GM11168 (cell line): ENCODE results near the gene EYS.
"Not testable (repeated sequence)": the region's sequence is repeated elsewhere in the genome, so short reads cannot be mapped to it uniquely, and the experiment has no call there.

Experiments used
- in situ Hi-C: fragments of 300-500 bp; cut with MboI; formaldehyde crosslinking; loops from one replicate; pipeline ENCODE4 v1.12.0; 2022; ENCODE audit warnings: low sequenced_read_pairs; ENCODE audit not compliant: unreplicated experiment

Gene EYS

GRCh38 chr6:64527899-64528298 is 1179.1 kb downstream of the EYS start:
- in situ Hi-C loops, result no loop called here

GRCh38 chr6:64522859-64523258 is 1184.2 kb downstream of the EYS start:
- in situ Hi-C loops, result no loop called here

- in situ Hi-C loops, result no loop called here
Measured at GRCh38 chr6:64520050-64520449, 1187.0 kb downstream of the EYS start.

GRCh38 chr6:64516393-64516792 is 1190.6 kb downstream of the EYS start:
- in situ Hi-C loops, result no loop called here

- in situ Hi-C loops, result no loop called here
Measured at GRCh38 chr6:64507661-64508060, 1199.4 kb downstream of the EYS start.

DNA sequence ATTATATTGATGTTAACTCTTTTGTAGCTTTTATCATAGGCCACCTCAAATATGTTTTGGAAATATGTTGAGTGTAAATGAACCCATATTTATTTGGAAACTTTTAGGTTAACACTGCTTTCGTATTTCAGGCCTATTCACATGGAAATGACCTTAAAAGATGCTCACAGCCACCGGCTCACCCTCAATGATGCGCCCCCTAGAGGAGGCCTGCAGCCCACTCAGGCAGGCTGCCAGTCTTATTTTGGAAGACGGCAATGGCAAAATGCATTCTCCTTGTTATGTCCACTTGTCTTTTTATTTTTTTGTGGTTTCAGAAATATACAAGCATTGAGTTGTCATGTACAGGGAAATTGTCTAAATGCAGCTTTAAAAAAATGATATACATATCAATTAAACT is 1201.7 kb downstream of the EYS start:
- in situ Hi-C loops, result no loop called here

GRCh38 chr6:64504503-64504902 is 1202.5 kb downstream of the EYS start:
- in situ Hi-C loops, result no loop called here

GRCh38 chr6:64502801-64503200 is 1204.2 kb downstream of the EYS start:
- in situ Hi-C loops, result no loop called here

GRCh38 chr6:64497634-64498033 is 1209.4 kb downstream of the EYS start:
- in situ Hi-C loops, result no loop called here

DNA sequence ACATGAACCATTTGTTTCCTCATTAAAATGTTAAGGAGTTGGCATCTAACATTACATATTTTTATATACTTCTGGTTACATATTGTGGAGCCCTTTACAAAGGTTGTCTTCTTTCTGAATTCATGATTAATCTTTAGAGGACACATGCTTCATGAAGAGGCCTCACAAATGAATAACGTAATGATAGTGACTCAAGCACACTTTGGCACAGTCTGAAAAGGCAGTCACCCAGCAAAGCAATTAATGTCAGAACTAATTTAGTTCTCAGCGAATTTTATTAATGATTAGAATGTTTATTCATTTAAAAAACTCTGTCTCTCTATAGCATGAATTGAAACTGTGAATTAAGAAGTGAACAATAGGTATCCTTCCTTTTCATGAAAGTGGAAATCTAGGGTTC is 1217.3 kb downstream of the EYS start:
- in situ Hi-C loops, result no loop called here

GRCh38 chr6:64486578-64487351 is 1220.3 kb downstream of the EYS start:
- in situ Hi-C loops, result no loop called here

DNA sequence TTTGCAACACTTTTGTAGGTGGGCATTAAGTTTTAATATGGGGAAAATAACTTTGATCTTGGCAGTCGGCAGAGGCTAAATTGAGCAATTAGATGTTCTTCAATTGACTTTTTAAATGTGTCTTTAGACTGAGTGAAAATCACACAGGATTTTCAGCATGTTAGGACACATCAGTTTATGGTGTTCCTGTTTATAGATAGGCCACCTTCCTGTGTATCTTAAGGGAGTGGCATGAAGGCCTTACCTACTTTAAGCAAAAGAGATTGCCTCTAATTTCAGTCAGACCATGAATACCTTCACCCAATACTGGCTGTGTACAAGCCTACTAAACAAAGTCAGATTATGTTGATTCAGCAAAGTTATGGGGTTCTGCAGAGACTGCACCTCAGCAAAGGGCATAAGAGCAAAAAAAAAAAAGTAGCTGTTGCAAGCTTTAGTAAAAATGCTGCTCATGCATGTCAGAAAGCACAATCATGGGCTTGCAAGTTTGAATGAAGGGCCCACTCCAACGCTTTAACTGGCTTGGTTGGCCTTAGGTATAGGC is 1223.0 kb downstream of the EYS start:
- in situ Hi-C loops, result no loop called here

GRCh38 chr6:64482631-64483030 is 1224.4 kb downstream of the EYS start:
- in situ Hi-C loops, result no loop called here

DNA sequence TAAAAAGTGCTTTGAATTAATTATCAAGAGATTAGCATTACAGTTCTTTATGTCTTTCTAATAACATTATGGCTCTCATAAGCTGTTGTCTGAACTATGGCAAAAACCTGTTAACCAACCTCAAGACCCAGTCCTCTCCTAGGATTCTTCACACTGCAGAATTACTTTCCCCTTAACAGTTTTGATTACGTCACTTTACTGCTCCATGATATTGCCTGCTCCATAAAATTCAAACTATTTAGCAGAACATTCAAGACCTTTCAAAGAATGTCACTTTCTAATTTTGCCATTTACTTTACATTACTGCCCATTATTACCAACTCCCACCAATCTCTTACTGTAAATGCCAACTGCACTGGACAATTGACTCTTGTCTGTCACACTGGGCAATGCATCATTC is 1227.9 kb downstream of the EYS start:
- in situ Hi-C loops, result no loop called here

- in situ Hi-C loops, result no loop called here
Measured at GRCh38 chr6:64477391-64477790, 1229.6 kb downstream of the EYS start.

DNA sequence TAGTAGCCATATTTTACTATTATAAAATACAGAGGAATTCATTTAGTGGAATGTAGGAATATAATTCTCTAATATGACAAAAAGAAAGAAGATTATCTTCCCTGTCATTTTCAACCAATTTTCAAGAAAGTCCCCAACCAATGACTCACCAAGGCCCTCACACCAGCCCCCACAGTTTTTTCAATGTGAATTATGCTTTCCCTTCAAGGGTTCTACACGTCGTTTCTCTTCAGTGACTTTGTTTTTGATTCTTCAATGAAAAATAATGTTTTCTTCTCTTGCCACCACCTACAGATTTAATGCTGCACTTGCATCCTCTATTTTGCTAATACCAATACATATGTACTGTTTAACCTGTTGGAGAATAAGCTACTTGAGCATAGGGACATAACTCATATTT is 1230.1 kb downstream of the EYS start:
- in situ Hi-C loops, result no loop called here

DNA sequence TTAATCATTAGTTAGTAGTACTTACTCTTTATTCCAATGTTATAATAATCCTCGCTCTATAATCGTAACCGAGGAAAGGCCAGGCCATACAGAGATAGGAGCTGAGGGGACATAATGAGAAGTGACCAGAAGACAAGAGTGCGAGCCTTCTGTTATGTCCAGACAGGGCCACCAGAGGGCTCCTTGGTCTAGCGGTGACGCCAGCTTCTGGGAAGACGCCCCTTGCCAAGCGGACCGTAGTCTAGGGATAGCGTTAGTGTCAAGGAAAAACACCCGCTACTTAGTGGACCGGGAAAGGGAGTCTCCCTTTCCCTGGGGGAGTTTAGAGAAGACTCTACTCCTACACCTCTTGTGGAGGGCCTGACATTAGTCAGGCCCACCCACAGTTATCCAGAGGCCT is 1237.6 kb downstream of the EYS start:
- in situ Hi-C loops, result not testable (repeated sequence)

DNA sequence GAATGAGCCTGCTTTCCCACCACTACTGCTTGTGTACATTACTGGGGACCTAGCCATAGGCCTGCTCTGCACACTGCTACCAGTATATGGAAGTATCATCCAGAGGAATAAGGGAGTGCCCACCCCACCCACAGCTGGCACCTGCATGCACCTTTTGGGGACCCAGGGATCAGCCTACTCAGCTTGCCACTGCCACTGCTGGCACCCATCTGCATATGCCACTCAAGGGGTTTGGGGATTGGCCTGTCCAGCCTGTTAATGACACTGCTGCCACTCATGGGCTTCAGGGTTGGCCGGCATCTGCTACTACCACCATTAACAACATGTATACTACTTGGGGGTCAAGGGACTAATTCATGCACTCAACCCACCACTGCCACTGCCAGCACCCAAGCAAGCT is 1239.4 kb downstream of the EYS start:
- in situ Hi-C loops, result no loop called here

- in situ Hi-C loops, result no loop called here
Measured at GRCh38 chr6:64459411-64459944, 1247.5 kb downstream of the EYS start.

- in situ Hi-C loops, result not testable (repeated sequence)
Measured at GRCh38 chr6:64448101-64448500, 1258.9 kb downstream of the EYS start.

DNA sequence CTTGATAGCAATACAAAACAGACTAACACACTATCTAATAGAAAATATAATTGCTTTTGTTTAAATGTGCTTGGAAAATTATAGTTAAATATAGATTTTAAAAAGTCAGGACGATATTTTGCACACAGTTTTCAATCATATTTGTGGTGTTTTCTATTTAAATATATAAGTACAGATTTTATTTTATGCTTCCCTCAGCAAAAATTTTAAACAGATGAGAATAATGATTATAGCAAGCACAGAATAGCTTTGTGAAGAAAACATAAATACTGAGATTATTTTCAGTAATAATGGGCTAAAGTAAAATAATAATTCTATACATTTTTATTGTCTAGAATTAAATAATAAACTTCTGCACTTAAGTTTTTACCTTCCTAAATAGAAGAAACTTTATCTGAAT is 1262.0 kb downstream of the EYS start:
- in situ Hi-C loops, result no loop called here

GRCh38 chr6:64439274-64439673 is 1267.8 kb downstream of the EYS start:
- in situ Hi-C loops, result no loop called here
